NCI-H1694 (cell line): ENCODE measurements around the gene REG1B.

Experiments used
- DNase-seq: peaks from one replicate; lab custom pipeline; 2025; lab: John Stamatoyannopoulos, UW

The REG1B gene, protein sequence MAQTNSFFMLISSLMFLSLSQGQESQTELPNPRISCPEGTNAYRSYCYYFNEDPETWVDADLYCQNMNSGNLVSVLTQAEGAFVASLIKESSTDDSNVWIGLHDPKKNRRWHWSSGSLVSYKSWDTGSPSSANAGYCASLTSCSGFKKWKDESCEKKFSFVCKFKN

GRCh38 chr2:79087785-79088364 lies at the start of gene REG1B:
REG1B (minus strand) TSS chr2:79087993; CDS start chr2:79087612, 381 bp downstream.
- no peak for DNase-seq

DNA sequence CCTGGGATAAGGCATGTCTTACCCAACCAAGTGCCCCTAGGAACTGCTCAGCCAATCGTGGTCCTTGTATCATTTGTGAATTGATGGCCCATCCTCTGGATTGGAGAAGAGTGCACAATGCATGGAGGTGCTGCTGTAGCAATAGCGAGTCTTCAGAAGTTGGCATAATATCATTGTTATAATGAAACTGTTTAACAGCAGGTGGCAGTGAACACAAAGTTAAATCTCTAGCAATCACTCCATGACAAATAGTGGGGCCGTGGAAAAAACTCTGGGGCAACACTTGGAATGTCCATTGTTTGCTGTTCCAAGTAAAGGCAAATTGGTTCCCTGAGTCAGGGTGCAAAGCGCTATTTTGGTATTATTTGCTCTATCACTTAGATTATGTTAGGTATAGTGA lies 43.9 kb upstream of the REG1B start:
- DNase-seq = no peak

DNA sequence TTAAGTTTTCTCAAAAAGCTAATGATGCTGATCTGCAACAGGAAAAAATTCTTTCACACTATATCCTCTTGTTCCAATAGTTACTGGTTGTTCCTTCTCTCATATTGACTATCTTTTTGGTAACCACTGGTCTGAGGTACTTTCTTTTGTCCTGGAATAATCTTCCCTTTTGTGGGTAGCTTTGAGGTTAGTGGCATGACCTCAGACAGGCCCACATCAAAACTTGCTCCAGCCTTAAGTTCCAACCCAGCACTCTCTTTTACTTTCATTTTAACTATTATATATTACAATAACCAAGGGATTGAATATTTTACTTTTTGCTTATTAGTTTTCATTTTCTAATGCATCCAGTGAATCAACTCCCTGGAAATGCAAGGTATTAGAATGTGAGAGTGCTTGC lies 42.0 kb upstream of the REG1B start:
- no peak for DNase-seq

- DNase-seq = no peak
Measured at GRCh38 chr2:79129260-79129659, 41.5 kb upstream of the REG1B start.

- no peak for DNase-seq
Measured at GRCh38 chr2:79128406-79128805, 40.6 kb upstream of the REG1B start.

DNA sequence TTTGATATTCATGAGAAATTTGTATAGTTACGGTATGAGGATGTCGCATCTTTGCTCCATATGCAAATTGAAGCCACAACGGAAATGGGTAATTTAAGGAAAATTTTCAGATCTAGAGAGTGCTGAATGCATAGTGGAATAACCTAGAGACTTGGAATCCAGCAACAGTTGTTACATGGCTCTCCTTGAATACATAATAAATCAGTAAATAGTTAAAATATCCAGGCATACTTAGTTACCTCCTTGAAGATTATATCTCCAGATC lies 37.9 kb upstream of the REG1B start:
- no peak for DNase-seq

- no peak for DNase-seq
Measured at GRCh38 chr2:79124907-79125720, 37.3 kb upstream of the REG1B start.

GRCh38 chr2:79122676-79123075 lies 34.9 kb upstream of the REG1B start:
- DNase-seq = no peak

GRCh38 chr2:79120194-79120713 lies 32.5 kb upstream of the REG1B start, which contains the start of gene REG1A:
REG1A (plus strand) TSS chr2:79120488; CDS start chr2:79120862, 374 bp downstream.
- DNase-seq = no peak

- no peak for DNase-seq
Measured at GRCh38 chr2:79116997-79117928, 29.5 kb upstream of the REG1B start.

- DNase-seq = no peak
Measured at GRCh38 chr2:79114797-79115494, 27.2 kb upstream of the REG1B start.

GRCh38 chr2:79112269-79112668 lies 24.5 kb upstream of the REG1B start:
- DNase-seq = no peak

- no peak for DNase-seq
Measured at GRCh38 chr2:79105259-79105658, 17.5 kb upstream of the REG1B start.

GRCh38 chr2:79103214-79103613 lies 15.4 kb upstream of the REG1B start:
- no peak for DNase-seq

DNA sequence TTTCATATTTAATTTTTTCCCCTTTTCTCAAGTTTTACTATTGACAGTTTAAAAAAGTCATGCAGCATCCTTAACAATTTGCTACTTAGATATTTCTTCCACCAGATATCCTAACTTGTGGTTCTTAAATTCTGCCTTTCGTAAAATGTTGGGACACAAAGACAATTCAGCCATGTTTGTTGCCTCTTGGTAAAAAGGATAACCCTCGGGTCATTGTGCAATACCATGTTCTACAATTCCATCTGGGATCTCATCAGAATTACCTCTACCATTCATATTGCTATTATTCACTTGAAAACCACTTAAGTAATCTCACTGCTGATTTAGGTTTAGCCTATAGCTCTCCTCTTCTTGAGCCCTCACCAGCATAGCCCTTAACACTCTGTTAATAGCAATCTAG lies 13.2 kb upstream of the REG1B start:
- DNase-seq = no peak

GRCh38 chr2:79100285-79100684 lies 12.5 kb upstream of the REG1B start:
- no peak for DNase-seq

DNA sequence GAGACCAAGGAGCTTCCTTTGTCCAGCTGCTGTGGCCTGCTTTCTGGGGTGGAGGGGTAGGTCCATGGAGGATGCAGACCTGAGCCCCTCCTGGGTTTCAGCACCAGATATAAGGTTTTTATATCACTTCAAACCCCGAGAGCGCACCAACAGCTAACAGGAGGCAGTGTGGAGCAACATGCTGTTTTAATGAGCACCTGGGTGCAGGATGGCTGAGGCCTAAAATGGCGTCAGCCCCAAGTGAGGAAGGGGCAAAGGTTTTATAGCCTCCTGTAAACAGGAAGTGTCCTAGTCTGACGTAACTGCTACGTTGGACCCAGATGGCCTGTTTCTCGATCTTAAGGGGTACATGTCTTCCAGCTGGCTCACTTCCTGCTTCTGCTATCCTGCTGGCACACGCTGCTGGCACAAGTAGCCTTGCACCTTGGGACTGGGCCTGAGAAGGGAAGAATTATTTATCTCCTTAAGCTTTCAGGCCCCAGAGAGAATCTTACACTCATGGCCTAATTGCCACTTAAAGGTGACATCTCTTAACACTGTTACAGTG lies 11.4 kb upstream of the REG1B start:
- DNase-seq = no peak

- DNase-seq = no peak
Measured at GRCh38 chr2:79097843-79098242, 10.1 kb upstream of the REG1B start.

DNA sequence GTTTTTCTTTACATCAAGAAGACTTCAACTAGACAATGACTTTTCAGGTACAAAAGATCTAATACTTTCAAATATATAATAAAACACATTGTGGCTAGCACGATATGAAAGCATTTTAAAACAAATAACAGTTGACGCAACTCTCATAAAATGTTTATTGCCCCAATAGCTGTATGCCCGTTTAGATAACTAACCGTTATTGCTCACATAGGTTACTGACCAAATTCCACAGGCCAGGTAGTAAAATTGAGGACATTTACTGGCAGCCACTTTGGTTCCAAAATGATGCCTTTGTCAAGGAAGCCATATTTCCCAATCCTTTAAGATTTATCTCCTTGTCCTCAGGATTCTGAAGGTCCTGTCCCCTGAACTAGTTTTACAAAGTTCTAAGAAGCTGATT lies 2.9 kb upstream of the REG1B start:
- no peak for DNase-seq

DNA sequence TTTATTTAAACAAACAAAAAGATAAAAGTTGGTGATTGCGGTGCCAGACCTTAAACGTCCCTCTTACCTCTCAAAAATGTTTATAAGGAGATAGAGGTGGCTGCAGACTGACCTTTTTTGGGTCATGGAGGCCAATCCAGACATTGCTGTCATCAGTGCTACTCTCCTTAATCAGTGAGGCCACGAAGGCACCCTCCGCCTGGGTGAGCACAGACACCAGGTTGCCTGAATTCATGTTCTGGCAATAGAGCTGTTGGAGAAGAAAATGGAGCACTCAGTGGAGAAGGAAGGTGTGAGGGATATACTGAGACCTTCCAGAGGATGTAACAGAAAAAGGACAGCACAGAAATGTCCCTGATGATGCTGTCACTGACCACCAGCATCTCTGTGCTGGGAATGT lies 1.5 kb downstream of the REG1B start:
- DNase-seq = no peak

DNA sequence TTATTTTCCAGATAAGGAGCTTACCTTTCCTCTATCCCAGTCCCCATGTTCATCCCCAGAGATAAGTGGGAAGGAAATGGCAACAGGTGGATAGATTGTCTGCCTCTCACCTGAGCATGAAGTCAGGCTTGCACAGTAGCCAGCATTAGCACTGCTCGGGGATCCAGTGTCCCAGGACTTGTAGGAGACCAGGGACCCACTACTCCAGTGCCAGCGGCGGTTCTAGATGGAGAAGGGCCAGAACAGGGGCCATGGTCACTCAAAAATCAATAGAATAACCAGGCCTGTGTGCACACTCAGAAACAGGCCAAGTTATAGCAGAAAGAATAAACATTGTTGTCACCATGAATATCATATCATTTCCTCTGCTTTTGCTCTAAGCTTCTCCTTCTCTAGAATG lies 2.4 kb downstream of the REG1B start:
- DNase-seq = no peak
